ENCODE measurements around the gene SLC49A3. TPM values are rescaled to one million over a fixed set of nuclear protein-coding genes. Genes with fewer than 3 reads are reported as not detected.

Gene SLC49A3
- total and polyA plus RNA-seq, 2 donors (not counting 1 experiment from before 2014, with no cell fraction given) = 0.42 to 5.1 TPM

- H3K9ac ChIP-seq (ENCODE audit: insufficient read depth, low read length) = no peak overlapping the region
- H4K20me1 ChIP-seq (ENCODE audit: control insufficient read depth, extremely low read depth, insufficient read depth, low read length) = peaks cover 3% of the 10 kb centered on the region
- H3K27ac ChIP-seq (ENCODE audit: insufficient read depth, low read length) = no peak overlapping the region
- no peaks in the 10 kb centered on the region for H3K9me3 ChIP-seq (ENCODE audit: control insufficient read depth, insufficient read depth, low read depth, low read length)
- H3K36me3 ChIP-seq (ENCODE audit: control insufficient read depth, insufficient read depth, low read length) = no peaks in the 10 kb centered on the region
- H3K79me2 ChIP-seq (ENCODE audit: control insufficient read depth, insufficient read depth, low read length) = peaks cover 32% of the 10 kb centered on the region
- peak overlapping the region in 2 of 4 experiments; percentile 57 to 58 for H3K4me3 ChIP-seq (replicated peaks in 1 of 4; ENCODE audit: control extremely low read depth in 1 of 4, insufficient read depth in 1 of 4, low read depth in 3 of 4, low read length in 4 of 4)
- no peak overlapping the region for H2AFZ ChIP-seq (ENCODE audit: low read length)
- TF ChIP-seq CTCF (conservative IDR thresholded peaks at IDR 0.05 in 1 of 2, IDR thresholded peaks at IDR 0.05 in 1 of 2; ENCODE audit: low read depth in 1 of 2, low read length in 2 of 2) (no peak), EZH2 (IDR thresholded peaks at IDR 0.05; ENCODE audit: low read length, missing control alignments) (no peak)
- H3K4me2 ChIP-seq (ENCODE audit: extremely low read depth, insufficient read depth, low read length) = no peak overlapping the region
- DNase-seq (ENCODE audit: low read depth in 2 of 2) = no peak
- H3K27me3 ChIP-seq (ENCODE audit: control insufficient read depth, insufficient read depth, low read length) = no peaks in the 10 kb centered on the region
- no peaks in the 10 kb centered on the region for H3K4me1 ChIP-seq (ENCODE audit: control insufficient read depth, extremely low read depth, insufficient read depth, low read length)
Measured at GRCh38 chr4:704971-705277, 16.0 kb upstream of the SLC49A3 start.

- peaks cover 2% of the 10 kb centered on the region for H4K20me1 ChIP-seq (ENCODE audit: control insufficient read depth, extremely low read depth, insufficient read depth, low read length)
- H3K9ac ChIP-seq (ENCODE audit: insufficient read depth, low read length) = no peak overlapping the region
- H3K36me3 ChIP-seq (ENCODE audit: control insufficient read depth, insufficient read depth, low read length) = no peaks in the 10 kb centered on the region
- H3K27me3 ChIP-seq (ENCODE audit: control insufficient read depth, insufficient read depth, low read length) = no peaks in the 10 kb centered on the region
- peaks cover 26% of the 10 kb centered on the region for H3K79me2 ChIP-seq (ENCODE audit: control insufficient read depth, insufficient read depth, low read length)
- H3K4me3 ChIP-seq (replicated peaks in 1 of 4; ENCODE audit: control extremely low read depth in 1 of 4, insufficient read depth in 1 of 4, low read depth in 3 of 4, low read length in 4 of 4) = no peak overlapping the region
- DNase-seq (ENCODE audit: low read depth in 2 of 2) = no peak
- H3K27ac ChIP-seq (ENCODE audit: insufficient read depth, low read length) = no peak overlapping the region
- no peak overlapping the region for H3K4me2 ChIP-seq (ENCODE audit: extremely low read depth, insufficient read depth, low read length)
- no peak for TF ChIP-seq EZH2 (IDR thresholded peaks at IDR 0.05; ENCODE audit: low read length, missing control alignments)
- TF ChIP-seq CTCF (conservative IDR thresholded peaks at IDR 0.05 in 1 of 2, IDR thresholded peaks at IDR 0.05 in 1 of 2; ENCODE audit: low read depth in 1 of 2, low read length in 2 of 2) = no peak
- no peak overlapping the region for H2AFZ ChIP-seq (ENCODE audit: low read length)
- no peaks in the 10 kb centered on the region for H3K4me1 ChIP-seq (ENCODE audit: control insufficient read depth, extremely low read depth, insufficient read depth, low read length)
- H3K9me3 ChIP-seq (ENCODE audit: control insufficient read depth, insufficient read depth, low read depth, low read length) = no peaks in the 10 kb centered on the region
Measured at GRCh38 chr4:704198-704891, 15.4 kb upstream of the SLC49A3 start.

GRCh38 chr4:703336-704197 is 14.6 kb upstream of the SLC49A3 start:
- H3K36me3 ChIP-seq (ENCODE audit: control insufficient read depth, insufficient read depth, low read length) = no peaks in the 10 kb centered on the region
- DNase-seq (ENCODE audit: low read depth in 2 of 2) = no peak
- H3K27ac ChIP-seq (ENCODE audit: insufficient read depth, low read length) = no peak overlapping the region
- H3K9ac ChIP-seq (ENCODE audit: insufficient read depth, low read length) = no peak overlapping the region
- TF ChIP-seq CTCF (conservative IDR thresholded peaks at IDR 0.05 in 1 of 2, IDR thresholded peaks at IDR 0.05 in 1 of 2; ENCODE audit: low read depth in 1 of 2, low read length in 2 of 2) (no peak), EZH2 (IDR thresholded peaks at IDR 0.05; ENCODE audit: low read length, missing control alignments) (no peak)
- H2AFZ ChIP-seq (ENCODE audit: low read length) = no peak overlapping the region
- H4K20me1 ChIP-seq (ENCODE audit: control insufficient read depth, extremely low read depth, insufficient read depth, low read length) = no peaks in the 10 kb centered on the region
- no peak overlapping the region for H3K4me2 ChIP-seq (ENCODE audit: extremely low read depth, insufficient read depth, low read length)
- H3K9me3 ChIP-seq (ENCODE audit: control insufficient read depth, insufficient read depth, low read depth, low read length) = no peaks in the 10 kb centered on the region
- no peaks in the 10 kb centered on the region for H3K27me3 ChIP-seq (ENCODE audit: control insufficient read depth, insufficient read depth, low read length)
- H3K4me1 ChIP-seq (ENCODE audit: control insufficient read depth, extremely low read depth, insufficient read depth, low read length) = no peaks in the 10 kb centered on the region
- peaks cover 18% of the 10 kb centered on the region for H3K79me2 ChIP-seq (ENCODE audit: control insufficient read depth, insufficient read depth, low read length)
- no peak overlapping the region for H3K4me3 ChIP-seq (replicated peaks in 1 of 4; ENCODE audit: control extremely low read depth in 1 of 4, insufficient read depth in 1 of 4, low read depth in 3 of 4, low read length in 4 of 4)
